ENCODE data around the gene SLC27A2. TPM values are rescaled to one million over a fixed set of nuclear protein-coding genes. Genes with fewer than 3 reads are reported as not detected.

Gene SLC27A2
- total RNA-seq, 1 experiment from 2014 or later, result 7.0 TPM

DNA sequence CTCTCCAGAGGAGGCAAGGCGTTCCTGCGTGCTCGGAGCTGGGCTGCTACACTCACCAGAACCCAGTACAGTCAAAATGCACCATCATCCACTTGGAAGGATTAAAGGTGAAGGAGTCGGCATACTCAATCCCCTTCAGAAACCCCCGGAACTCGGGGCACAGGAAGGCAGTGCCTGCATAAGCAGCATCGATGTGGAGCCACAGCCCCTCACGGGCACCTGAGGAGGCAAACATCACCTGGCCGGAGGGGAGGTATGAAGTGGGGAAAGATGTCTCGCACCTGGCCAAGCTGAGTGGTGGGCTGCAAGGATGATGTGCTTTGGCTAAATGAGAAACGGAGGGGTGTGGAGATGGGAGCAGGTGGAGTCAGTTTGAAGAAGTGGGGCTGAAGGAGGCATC is 70.6 kb downstream of the SLC27A2 start:
- no peak overlapping the region for H3K4me3 Mint-ChIP-seq
- no peak overlapping the region for H3K9ac ChIP-seq (ENCODE audit: extremely low read depth, insufficient read length, low read length)
- no peak overlapping the region for H3K27ac Mint-ChIP-seq
- no peak overlapping the region for H3K4ac ChIP-seq (ENCODE audit: low read depth, low read length)
- H3K27me3 Mint-ChIP-seq (ENCODE audit: low read depth), result peaks cover 4% of the 10 kb centered on the region
- H3K36me3 Mint-ChIP-seq (ENCODE audit: insufficient read depth in 1 of 3, low read depth in 3 of 3), result no peaks in the 10 kb centered on the region
- H3K9me3 Mint-ChIP-seq, result no peaks in the 10 kb centered on the region
- no peaks in the 10 kb centered on the region for H3K79me1 ChIP-seq (ENCODE audit: insufficient read depth, low read depth, low read length, poor library complexity, severe bottlenecking)
- no peaks in the 10 kb centered on the region for H3K4me1 ChIP-seq (ENCODE audit: insufficient read depth, low read length)
- H2BK20ac ChIP-seq (ENCODE audit: low read depth, low read length, poor library complexity, severe bottlenecking), result no peak overlapping the region
- no CpG with 5 or more reads among the region's 11 CpGs for WGBS (ENCODE audit: extremely low coverage, insufficient read length, low lambda C conversion rate)
- H4K5ac ChIP-seq (ENCODE audit: insufficient read length, low read depth, low read length), result no peak overlapping the region
- H3T11ph ChIP-seq (ENCODE audit: low read length), result no peak overlapping the region
- H2BK12ac ChIP-seq (ENCODE audit: insufficient read length, low read depth, low read length), result no peak overlapping the region
- H3K18ac ChIP-seq (ENCODE audit: insufficient read length, low read depth, low read length), result no peak overlapping the region
- no peak for DNase-seq
- no peak overlapping the region for H2AK5ac ChIP-seq (ENCODE audit: insufficient read length, low read length)
- H3K27me3 ChIP-seq (ENCODE audit: insufficient read depth, low read length), result no peaks in the 10 kb centered on the region
- H3K79me2 ChIP-seq (ENCODE audit: insufficient read depth, low read length), result no peaks in the 10 kb centered on the region
- no peaks in the 10 kb centered on the region for H3K23me2 ChIP-seq (ENCODE audit: insufficient read length, low read depth, low read length, poor library complexity, severe bottlenecking)
- no peak overlapping the region for H3K27ac ChIP-seq (ENCODE audit: insufficient read length, low read depth, low read length)
- no peaks in the 10 kb centered on the region for H3K9me3 ChIP-seq (ENCODE audit: control insufficient read depth, low read depth, low read length)
- H2BK5ac ChIP-seq (ENCODE audit: insufficient read length, low read length), result no peak overlapping the region
- H3K4me1 Mint-ChIP-seq, result peaks cover 4 to 6% of the 10 kb centered on the region in 2 experiments; a peak in 3 of 4 replicates
- no peak overlapping the region for H3K56ac ChIP-seq (ENCODE audit: insufficient read length, low read depth, low read length)
- H4K8ac ChIP-seq (replicated peaks; ENCODE audit: insufficient read length, low read depth, low read length), result no peak overlapping the region
- TF ChIP-seq, protein P1, sequence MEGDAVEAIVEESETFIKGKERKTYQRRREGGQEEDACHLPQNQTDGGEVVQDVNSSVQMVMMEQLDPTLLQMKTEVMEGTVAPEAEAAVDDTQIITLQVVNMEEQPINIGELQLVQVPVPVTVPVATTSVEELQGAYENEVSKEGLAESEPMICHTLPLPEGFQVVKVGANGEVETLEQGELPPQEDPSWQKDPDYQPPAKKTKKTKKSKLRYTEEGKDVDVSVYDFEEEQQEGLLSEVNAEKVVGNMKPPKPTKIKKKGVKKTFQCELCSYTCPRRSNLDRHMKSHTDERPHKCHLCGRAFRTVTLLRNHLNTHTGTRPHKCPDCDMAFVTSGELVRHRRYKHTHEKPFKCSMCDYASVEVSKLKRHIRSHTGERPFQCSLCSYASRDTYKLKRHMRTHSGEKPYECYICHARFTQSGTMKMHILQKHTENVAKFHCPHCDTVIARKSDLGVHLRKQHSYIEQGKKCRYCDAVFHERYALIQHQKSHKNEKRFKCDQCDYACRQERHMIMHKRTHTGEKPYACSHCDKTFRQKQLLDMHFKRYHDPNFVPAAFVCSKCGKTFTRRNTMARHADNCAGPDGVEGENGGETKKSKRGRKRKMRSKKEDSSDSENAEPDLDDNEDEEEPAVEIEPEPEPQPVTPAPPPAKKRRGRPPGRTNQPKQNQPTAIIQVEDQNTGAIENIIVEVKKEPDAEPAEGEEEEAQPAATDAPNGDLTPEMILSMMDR (conservative IDR thresholded peaks at IDR 0.05), result no peak
- no peak overlapping the region for H2BK120ac ChIP-seq (ENCODE audit: low read depth, low read length, poor library complexity, severe bottlenecking)
- no peak overlapping the region for H4K91ac ChIP-seq (ENCODE audit: insufficient read length, low read depth, low read length)
- no peak overlapping the region for H3K4me2 ChIP-seq (ENCODE audit: insufficient read depth, insufficient read length, low read length)
- no peaks in the 10 kb centered on the region for H4K20me1 ChIP-seq (ENCODE audit: control insufficient read depth, insufficient read depth, insufficient read length)
- no peak overlapping the region for H3K14ac ChIP-seq (ENCODE audit: insufficient read depth, low read length)
- no peak overlapping the region for H3K23ac ChIP-seq (ENCODE audit: insufficient read length, low read depth, low read length)
- H2AFZ ChIP-seq (ENCODE audit: low read length), result no peak overlapping the region
- no peak overlapping the region for H2BK15ac ChIP-seq (ENCODE audit: low read depth, low read length)

All from H9 (cell line).